DOHH2 (cell line): ENCODE measurements around the gene IER2.

Experiments
- EZH2phosphoT487 ChIP-seq: fragments of 200-600 bp; sonication (generic); IDR thresholded peaks from 2 replicates; pipeline ENCODE4 v1.6.1; 2017; ENCODE audit warnings: borderline replicate concordance, mild to moderate bottlenecking, antibody characterized with exemption, low read length, moderate library complexity, mixed read lengths
- TF ChIP-seq, protein P1 (sequence below): fragments of 200-600 bp; sonication (generic); IDR thresholded peaks from one replicate; pipeline ENCODE4 v1.5.1; 2014; ENCODE audit warnings: antibody characterized with exemption, mild to moderate bottlenecking, low read depth, low read length; ENCODE audit not compliant: poor library complexity, severe bottlenecking

GRCh38 chr19:13132471-13133180 lies 17.6 kb upstream of the IER2 start:
- TF ChIP-seq, protein P1, sequence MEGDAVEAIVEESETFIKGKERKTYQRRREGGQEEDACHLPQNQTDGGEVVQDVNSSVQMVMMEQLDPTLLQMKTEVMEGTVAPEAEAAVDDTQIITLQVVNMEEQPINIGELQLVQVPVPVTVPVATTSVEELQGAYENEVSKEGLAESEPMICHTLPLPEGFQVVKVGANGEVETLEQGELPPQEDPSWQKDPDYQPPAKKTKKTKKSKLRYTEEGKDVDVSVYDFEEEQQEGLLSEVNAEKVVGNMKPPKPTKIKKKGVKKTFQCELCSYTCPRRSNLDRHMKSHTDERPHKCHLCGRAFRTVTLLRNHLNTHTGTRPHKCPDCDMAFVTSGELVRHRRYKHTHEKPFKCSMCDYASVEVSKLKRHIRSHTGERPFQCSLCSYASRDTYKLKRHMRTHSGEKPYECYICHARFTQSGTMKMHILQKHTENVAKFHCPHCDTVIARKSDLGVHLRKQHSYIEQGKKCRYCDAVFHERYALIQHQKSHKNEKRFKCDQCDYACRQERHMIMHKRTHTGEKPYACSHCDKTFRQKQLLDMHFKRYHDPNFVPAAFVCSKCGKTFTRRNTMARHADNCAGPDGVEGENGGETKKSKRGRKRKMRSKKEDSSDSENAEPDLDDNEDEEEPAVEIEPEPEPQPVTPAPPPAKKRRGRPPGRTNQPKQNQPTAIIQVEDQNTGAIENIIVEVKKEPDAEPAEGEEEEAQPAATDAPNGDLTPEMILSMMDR: no peak
- no peak for TF ChIP-seq EZH2phosphoT487
